ENCODE results near the gene NUP188.

DNA sequence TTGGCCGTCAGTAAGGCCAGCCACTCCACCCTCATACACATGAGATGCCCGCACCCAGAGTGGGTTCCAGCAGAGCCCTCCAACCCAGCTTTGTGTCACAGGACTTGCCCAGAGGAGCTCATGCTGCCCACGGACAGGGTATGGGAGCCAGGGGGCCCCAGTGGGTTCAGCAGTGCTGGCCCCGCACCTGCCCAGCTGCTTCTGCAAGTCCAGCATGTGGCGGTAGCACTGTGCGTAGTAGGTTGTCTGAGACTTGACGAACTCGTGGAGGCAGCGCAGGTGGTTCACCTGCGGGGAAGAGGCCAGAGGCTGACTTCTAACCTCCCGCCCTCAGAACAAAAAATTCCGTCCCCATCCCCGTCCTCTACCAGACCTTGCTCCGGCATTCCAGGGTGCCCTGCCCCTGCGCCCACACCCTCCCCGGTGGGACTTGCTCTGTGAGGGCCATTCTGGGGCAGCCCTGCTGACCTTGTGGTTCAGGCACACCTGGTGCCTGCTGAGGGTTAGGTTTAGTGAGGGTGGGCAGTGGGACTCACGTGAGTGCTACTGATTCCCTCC, 62.2 kb downstream of the NUP188 start:
- TF ChIP-seq, protein P1, sequence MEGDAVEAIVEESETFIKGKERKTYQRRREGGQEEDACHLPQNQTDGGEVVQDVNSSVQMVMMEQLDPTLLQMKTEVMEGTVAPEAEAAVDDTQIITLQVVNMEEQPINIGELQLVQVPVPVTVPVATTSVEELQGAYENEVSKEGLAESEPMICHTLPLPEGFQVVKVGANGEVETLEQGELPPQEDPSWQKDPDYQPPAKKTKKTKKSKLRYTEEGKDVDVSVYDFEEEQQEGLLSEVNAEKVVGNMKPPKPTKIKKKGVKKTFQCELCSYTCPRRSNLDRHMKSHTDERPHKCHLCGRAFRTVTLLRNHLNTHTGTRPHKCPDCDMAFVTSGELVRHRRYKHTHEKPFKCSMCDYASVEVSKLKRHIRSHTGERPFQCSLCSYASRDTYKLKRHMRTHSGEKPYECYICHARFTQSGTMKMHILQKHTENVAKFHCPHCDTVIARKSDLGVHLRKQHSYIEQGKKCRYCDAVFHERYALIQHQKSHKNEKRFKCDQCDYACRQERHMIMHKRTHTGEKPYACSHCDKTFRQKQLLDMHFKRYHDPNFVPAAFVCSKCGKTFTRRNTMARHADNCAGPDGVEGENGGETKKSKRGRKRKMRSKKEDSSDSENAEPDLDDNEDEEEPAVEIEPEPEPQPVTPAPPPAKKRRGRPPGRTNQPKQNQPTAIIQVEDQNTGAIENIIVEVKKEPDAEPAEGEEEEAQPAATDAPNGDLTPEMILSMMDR (IDR thresholded peaks at IDR 0.05), result no peak
- no peak for TF ChIP-seq POLR2A (IDR thresholded peaks at IDR 0.05)
